Hepatocyte (in vitro differentiated cells): Measurements from ENCODE around the gene ANO1. TPM values are rescaled to one million over a fixed set of nuclear protein-coding genes. Genes with fewer than 3 reads are reported as not detected.
A peak's percentile ranks its signal among the peaks of the same experiment; 100 is the strongest.

Source experiments
- DNase-seq: peaks from one replicate; pipeline ENCODE4 v3.0.0-alpha.2; 2016; ENCODE audit warnings: low spot score
- H2AFZ ChIP-seq: fragments of 200-600 bp; sonication (generic); 2 replicates; pipeline ENCODE4 v1.6.0; 2016; ENCODE audit warnings: antibody characterized with exemption, mild to moderate bottlenecking
- H3K27ac ChIP-seq: fragments of 200-600 bp; sonication (generic); 2 replicates; pipeline ENCODE4 v1.5.1; 2016; ENCODE audit warnings: mild to moderate bottlenecking
- H3K27me3 ChIP-seq: fragments of 200-600 bp; sonication (generic); 2 replicates; pipeline ENCODE4 v1.6.1; 2016
- H3K36me3 ChIP-seq: fragments of 200-600 bp; sonication (generic); replicated peaks from 2 replicates; pipeline ENCODE4 v1.5.1; 2016; ENCODE audit warnings: low read depth; ENCODE audit not compliant: insufficient read depth
- H3K4me1 ChIP-seq: fragments of 200-600 bp; sonication (generic); 2 replicates; pipeline ENCODE4 v1.5.1; 2016; ENCODE audit warnings: mild to moderate bottlenecking, moderate library complexity; ENCODE audit not compliant: insufficient read depth
- H3K4me2 ChIP-seq: fragments of 200-600 bp; sonication (generic); 2 replicates; pipeline ENCODE4 v1.6.0; 2016
- H3K4me3 ChIP-seq: fragments of 200-600 bp; sonication (generic); 2 replicates; pipeline ENCODE4 v1.5.1; 2016; ENCODE audit warnings: mild to moderate bottlenecking
- H3K79me2 ChIP-seq: fragments of 200-600 bp; sonication (generic); 2 replicates; pipeline ENCODE4 v1.6.0; 2017; ENCODE audit warnings: mild to moderate bottlenecking
- H3K9me2 ChIP-seq: fragments of 200-600 bp; sonication (generic); replicated peaks from 2 replicates; pipeline ENCODE4 v1.6.0; 2017; ENCODE audit warnings: mild to moderate bottlenecking; ENCODE audit not compliant: insufficient read depth
- H3K9me3 ChIP-seq: fragments of 200-600 bp; sonication (generic); 2 replicates; pipeline ENCODE4 v1.5.1; 2016; ENCODE audit warnings: low read depth, mild to moderate bottlenecking
- H4K20me1 ChIP-seq: fragments of 200-600 bp; sonication (generic); 2 replicates; pipeline ENCODE4 v1.6.0; 2016; ENCODE audit warnings: mild to moderate bottlenecking; ENCODE audit not compliant: insufficient read depth, poor library complexity, severe bottlenecking
- EZH2 ChIP-seq: fragments of 200-600 bp; sonication (generic); IDR thresholded peaks from 2 replicates; pipeline ENCODE4 v1.6.1; 2016; ENCODE audit warnings: antibody characterized with exemption, mild to moderate bottlenecking, borderline replicate concordance
- EZH2phosphoT487 ChIP-seq: fragments of 200-600 bp; sonication (generic); IDR thresholded peaks from one replicate; pipeline ENCODE4 v1.6.1; 2018; ENCODE audit warnings: antibody characterized with exemption, mild to moderate bottlenecking, low read depth, moderate library complexity; ENCODE audit not compliant: unreplicated experiment, severe bottlenecking
- WGBS: methylation state at CpG from one replicate; pipeline ENCODE4 v1.1.6; 2016; ENCODE audit warnings: low lambda C conversion rate; ENCODE audit errors: missing lambda C conversion rate; 5-methylcytosine and 5-hydroxymethylcytosine counted together
- polyA plus RNA-seq: library from polyadenylated mRNA; unstranded; fragments of >200 nt; fragmentation: Nextera tagmentation; extraction: Ambion mirVana; gene quantifications from 2 replicates; pipeline ENCODE4 v1.2.1, GENCODE V29; 2016
- total RNA-seq: library from RNA; depleted of rRNA; stranded (reverse); fragments of >200 nt; gene quantifications from 2 replicates; pipeline ENCODE4 v1.2.3, GENCODE V29; 2014
- TF ChIP-seq, protein P1 (sequence below): fragments of 200-600 bp; sonication (generic); IDR thresholded peaks from 2 replicates; pipeline ENCODE4 v1.5.1; 2016; ENCODE audit warnings: antibody characterized with exemption, mild to moderate bottlenecking; ENCODE audit not compliant: poor library complexity

The ANO1 gene
- total and polyA plus RNA-seq, 2 experiments from 2014 or later: 6.2 to 12.1 TPM

- H3K79me2 ChIP-seq: peaks cover 28% of the 10 kb centered on the region
- peak overlapping the region; percentile 79 for H3K4me2 ChIP-seq
- TF ChIP-seq, protein P1, sequence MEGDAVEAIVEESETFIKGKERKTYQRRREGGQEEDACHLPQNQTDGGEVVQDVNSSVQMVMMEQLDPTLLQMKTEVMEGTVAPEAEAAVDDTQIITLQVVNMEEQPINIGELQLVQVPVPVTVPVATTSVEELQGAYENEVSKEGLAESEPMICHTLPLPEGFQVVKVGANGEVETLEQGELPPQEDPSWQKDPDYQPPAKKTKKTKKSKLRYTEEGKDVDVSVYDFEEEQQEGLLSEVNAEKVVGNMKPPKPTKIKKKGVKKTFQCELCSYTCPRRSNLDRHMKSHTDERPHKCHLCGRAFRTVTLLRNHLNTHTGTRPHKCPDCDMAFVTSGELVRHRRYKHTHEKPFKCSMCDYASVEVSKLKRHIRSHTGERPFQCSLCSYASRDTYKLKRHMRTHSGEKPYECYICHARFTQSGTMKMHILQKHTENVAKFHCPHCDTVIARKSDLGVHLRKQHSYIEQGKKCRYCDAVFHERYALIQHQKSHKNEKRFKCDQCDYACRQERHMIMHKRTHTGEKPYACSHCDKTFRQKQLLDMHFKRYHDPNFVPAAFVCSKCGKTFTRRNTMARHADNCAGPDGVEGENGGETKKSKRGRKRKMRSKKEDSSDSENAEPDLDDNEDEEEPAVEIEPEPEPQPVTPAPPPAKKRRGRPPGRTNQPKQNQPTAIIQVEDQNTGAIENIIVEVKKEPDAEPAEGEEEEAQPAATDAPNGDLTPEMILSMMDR: no peak
- TF ChIP-seq EZH2: no peak
- TF ChIP-seq EZH2phosphoT487: no peak
- 85% methylated on average over 25 of the region's 29 CpGs for WGBS
- H3K27me3 ChIP-seq: no peaks in the 10 kb centered on the region
- peak overlapping the region; percentile 49 for H3K4me3 ChIP-seq
- H3K36me3 ChIP-seq: no peaks in the 10 kb centered on the region
- no peaks in the 10 kb centered on the region for H3K9me2 ChIP-seq
- H3K27ac ChIP-seq: no peak overlapping the region
- no peak for DNase-seq
- H4K20me1 ChIP-seq: peaks cover 17% of the 10 kb centered on the region
- no peaks in the 10 kb centered on the region for H3K9me3 ChIP-seq
- peaks cover 12% of the 10 kb centered on the region for H3K4me1 ChIP-seq
- peak overlapping the region; percentile 71 for H2AFZ ChIP-seq
Measured at GRCh38 chr11:70201882-70202861, 124.1 kb downstream of the ANO1 start.

GRCh38 chr11:70202920-70203750 is 125.0 kb downstream of the ANO1 start, which contains the start of gene FADD:
TSS of gene FADD (plus strand) at chr11:70203296. CDS start at chr11:70203460, 164 bp downstream.
- Histone ChIP-seq H4K20me1 (peaks cover 17% of the 10 kb centered on the region), H3K9me2 (no peaks in the 10 kb centered on the region), H3K79me2 (peaks cover 30% of the 10 kb centered on the region), H3K9me3 (no peaks in the 10 kb centered on the region), H3K27ac (peak within 1 kb of the TSS; percentile 96), H3K27me3 (no peaks in the 10 kb centered on the region), H3K4me2 (peak within 1 kb of the TSS; percentile 94), H3K4me1 (peaks cover 12% of the 10 kb centered on the region), H3K36me3 (no peaks in the 10 kb centered on the region), H3K4me3 (peak within 1 kb of the TSS; percentile 49), H2AFZ (peak within 1 kb of the TSS; percentile 80)
- under 1% methylated on average over 91 of the region's 91 CpGs for WGBS
- peak; percentile 97 for DNase-seq
- TF ChIP-seq EZH2phosphoT487 (no peak), EZH2 (no peak)
- TF ChIP-seq, protein P1: no peak

GRCh38 chr11:70203751-70204465 is 125.8 kb downstream of the ANO1 start:
- TF ChIP-seq EZH2phosphoT487 (no peak), EZH2 (no peak)
- TF ChIP-seq, protein P1: no peak
- Histone ChIP-seq H3K36me3 (no peaks in the 10 kb centered on the region), H4K20me1 (peaks cover 17% of the 10 kb centered on the region), H3K4me3 (peak overlapping the region; percentile 41), H3K27ac (peak overlapping the region; percentile 96), H2AFZ (peak overlapping the region; percentile 80), H3K9me2 (no peaks in the 10 kb centered on the region), H3K9me3 (no peaks in the 10 kb centered on the region), H3K79me2 (peaks cover 30% of the 10 kb centered on the region), H3K27me3 (no peaks in the 10 kb centered on the region), H3K4me1 (peaks cover 12% of the 10 kb centered on the region), H3K4me2 (peak overlapping the region; percentile 94)
- DNase-seq: peak; percentile 91
- WGBS: 5% methylated on average over 30 of the region's 30 CpGs
